Measurements from ENCODE around the gene LRRC27. TPM values are rescaled to one million over a fixed set of nuclear protein-coding genes. Genes with fewer than 3 reads are reported as not detected.

The LRRC27 gene
- total RNA-seq, 1 experiment from 2014 or later, result 4.1 TPM

- H3K27me3 ChIP-seq (ENCODE audit: insufficient read depth, low read length), result no peaks in the 10 kb centered on the region
- POLR2A ChIA-PET, result no interaction called here
- no peaks in the 10 kb centered on the region for H3K36me3 ChIP-seq (ENCODE audit: control insufficient read depth in 1 of 2, insufficient read depth in 2 of 2, low read length in 2 of 2)
- no peaks in the 10 kb centered on the region for H4K20me1 ChIP-seq (ENCODE audit: insufficient read depth)
- no peak overlapping the region for H2AFZ ChIP-seq (ENCODE audit: low read depth, low read length, poor library complexity, severe bottlenecking)
- no peaks in the 10 kb centered on the region for H3K9me2 ChIP-seq (ENCODE audit: insufficient read depth)
- H3K4me3 ChIP-seq (replicated peaks in 1 of 2; ENCODE audit: low read depth in 1 of 2, low read length in 2 of 2), result peak overlapping the region in 1 of 2 experiments; percentile 16; a peak in 1 of 4 replicates
- CTCF ChIA-PET, result no interaction called here
- no peaks in the 10 kb centered on the region for H3K79me2 ChIP-seq (ENCODE audit: insufficient read depth, low read length)
- DNase-seq (ENCODE audit: low read depth, low spot score) (peak; percentile 67), ATAC-seq (peak; percentile 48)
- intact Hi-C loops (cut with micrococcal nuclease), result no loop called here
- no peaks in the 10 kb centered on the region for H3K9me3 ChIP-seq (ENCODE audit: control insufficient read depth in 1 of 2, insufficient read depth in 1 of 2, low read depth in 1 of 2, low read length in 2 of 2)
- H3K9ac ChIP-seq (ENCODE audit: low read length), result peak overlapping the region; percentile 33
- TF ChIP-seq SP1 (IDR thresholded peaks at IDR 0.05; ENCODE audit: low read depth) (no peak), MAX (IDR thresholded peaks at IDR 0.05) (peak; percentile 61), YY1 (IDR thresholded peaks at IDR 0.05; ENCODE audit: extremely low read depth, insufficient replicate concordance, low read depth, low read length) (no peak), CEBPB (IDR thresholded peaks at IDR 0.05; ENCODE audit: low read depth) (no peak), POLR2AphosphoS5 (IDR thresholded peaks at IDR 0.05; ENCODE audit: low read depth, low read length) (0 out of 2 replicates have a peak, but pooled peaks have one; percentile 25), POLR2A (IDR thresholded peaks at IDR 0.05; ENCODE audit: borderline replicate concordance, extremely low read depth, insufficient read depth, insufficient read length) (no peak), JUND (IDR thresholded peaks at IDR 0.05) (peak; percentile 35; the same call in 1 of the 2 replicates), SIN3A (IDR thresholded peaks at IDR 0.05; ENCODE audit: low read depth) (no peak), ZNF274 (IDR thresholded peaks at IDR 0.05; ENCODE audit: low read depth, low read length) (no peak)
- TF ChIP-seq, protein P1, sequence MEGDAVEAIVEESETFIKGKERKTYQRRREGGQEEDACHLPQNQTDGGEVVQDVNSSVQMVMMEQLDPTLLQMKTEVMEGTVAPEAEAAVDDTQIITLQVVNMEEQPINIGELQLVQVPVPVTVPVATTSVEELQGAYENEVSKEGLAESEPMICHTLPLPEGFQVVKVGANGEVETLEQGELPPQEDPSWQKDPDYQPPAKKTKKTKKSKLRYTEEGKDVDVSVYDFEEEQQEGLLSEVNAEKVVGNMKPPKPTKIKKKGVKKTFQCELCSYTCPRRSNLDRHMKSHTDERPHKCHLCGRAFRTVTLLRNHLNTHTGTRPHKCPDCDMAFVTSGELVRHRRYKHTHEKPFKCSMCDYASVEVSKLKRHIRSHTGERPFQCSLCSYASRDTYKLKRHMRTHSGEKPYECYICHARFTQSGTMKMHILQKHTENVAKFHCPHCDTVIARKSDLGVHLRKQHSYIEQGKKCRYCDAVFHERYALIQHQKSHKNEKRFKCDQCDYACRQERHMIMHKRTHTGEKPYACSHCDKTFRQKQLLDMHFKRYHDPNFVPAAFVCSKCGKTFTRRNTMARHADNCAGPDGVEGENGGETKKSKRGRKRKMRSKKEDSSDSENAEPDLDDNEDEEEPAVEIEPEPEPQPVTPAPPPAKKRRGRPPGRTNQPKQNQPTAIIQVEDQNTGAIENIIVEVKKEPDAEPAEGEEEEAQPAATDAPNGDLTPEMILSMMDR (IDR thresholded peaks at IDR 0.05 in 2 of 3, conservative IDR thresholded peaks at IDR 0.05 in 1 of 3; ENCODE audit: borderline replicate concordance in 1 of 3, insufficient read depth in 1 of 3, low read depth in 2 of 3, low read length in 2 of 3), result 0 out of 6 replicates have a peak, but pooled peaks of 2 of the 3 experiments have one; percentile 8 to 26
- peak overlapping the region; percentile 13; the same call in 1 of the 2 replicates for H3K27ac ChIP-seq (ENCODE audit: low read depth, low read length)
- BruUV-seq (replicated peaks), result no TSS peak
- peak overlapping the region; percentile 62 for H3K4me2 ChIP-seq (ENCODE audit: low read length)
- H3K4me1 ChIP-seq (ENCODE audit: control insufficient read depth in 1 of 2, insufficient read depth in 2 of 2, low read length in 2 of 2), result peaks cover 13 to 27% of the 10 kb centered on the region in 2 experiments
- RAD21 ChIA-PET (ENCODE audit: low non-redundant PET in 1 of 2, low total read pairs in 2 of 2, uncharacterized antibody in 2 of 2, unreplicated experiment in 2 of 2), result no interaction called here
Observed at GRCh38 chr10:132311338-132311939, 20.6 kb upstream of the LRRC27 start.
